ENCODE results near the gene SLC15A4.

GRCh38 chr12:128813883-128814282, 9.9 kb downstream of the SLC15A4 start:
- TF ChIP-seq, protein P1, sequence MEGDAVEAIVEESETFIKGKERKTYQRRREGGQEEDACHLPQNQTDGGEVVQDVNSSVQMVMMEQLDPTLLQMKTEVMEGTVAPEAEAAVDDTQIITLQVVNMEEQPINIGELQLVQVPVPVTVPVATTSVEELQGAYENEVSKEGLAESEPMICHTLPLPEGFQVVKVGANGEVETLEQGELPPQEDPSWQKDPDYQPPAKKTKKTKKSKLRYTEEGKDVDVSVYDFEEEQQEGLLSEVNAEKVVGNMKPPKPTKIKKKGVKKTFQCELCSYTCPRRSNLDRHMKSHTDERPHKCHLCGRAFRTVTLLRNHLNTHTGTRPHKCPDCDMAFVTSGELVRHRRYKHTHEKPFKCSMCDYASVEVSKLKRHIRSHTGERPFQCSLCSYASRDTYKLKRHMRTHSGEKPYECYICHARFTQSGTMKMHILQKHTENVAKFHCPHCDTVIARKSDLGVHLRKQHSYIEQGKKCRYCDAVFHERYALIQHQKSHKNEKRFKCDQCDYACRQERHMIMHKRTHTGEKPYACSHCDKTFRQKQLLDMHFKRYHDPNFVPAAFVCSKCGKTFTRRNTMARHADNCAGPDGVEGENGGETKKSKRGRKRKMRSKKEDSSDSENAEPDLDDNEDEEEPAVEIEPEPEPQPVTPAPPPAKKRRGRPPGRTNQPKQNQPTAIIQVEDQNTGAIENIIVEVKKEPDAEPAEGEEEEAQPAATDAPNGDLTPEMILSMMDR (IDR thresholded peaks at IDR 0.05; ENCODE audit: insufficient read depth, low read depth, low read length), result no peak
- no peak for TF ChIP-seq EZH2 (IDR thresholded peaks at IDR 0.05; ENCODE audit: insufficient read depth, low read length)

Data from astrocyte (in vitro differentiated cells and primary cell).